HG03175 (cell line): ENCODE measurements around the gene TRRAP.

Source experiments
- ATAC-seq: cut with Tn5 transposase; IDR thresholded peaks from one replicate; pipeline ENCODE4 v1.9.1; 2021; ENCODE audit warnings: mild to moderate bottlenecking, moderate library complexity; ENCODE audit not compliant: unreplicated experiment

The TRRAP gene

DNA sequence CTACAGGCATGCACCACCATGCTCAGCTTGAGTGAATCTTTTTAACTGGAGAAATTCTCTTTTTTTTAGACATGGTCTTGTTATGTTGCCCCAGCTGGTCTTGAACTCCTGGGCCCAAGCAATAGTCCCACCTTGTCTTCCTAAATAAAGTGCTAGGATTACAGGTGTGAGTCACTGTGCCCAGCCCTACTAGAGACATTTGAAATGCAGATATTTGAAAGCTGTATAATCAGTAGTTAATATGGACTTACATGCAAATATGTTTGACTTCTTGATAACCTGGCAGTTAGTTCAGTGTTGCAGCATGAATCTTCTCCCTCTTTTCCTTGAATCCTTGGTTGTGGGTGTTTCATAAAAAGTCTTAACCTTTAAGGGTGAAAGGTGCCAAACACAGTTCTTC, 8.7 kb downstream of the TRRAP start:
- ATAC-seq = no peak

- no peak for ATAC-seq
Measured at GRCh38 chr7:98892609-98893008, 14.3 kb downstream of the TRRAP start.

GRCh38 chr7:98899816-98900215, 21.5 kb downstream of the TRRAP start:
- no peak for ATAC-seq

DNA sequence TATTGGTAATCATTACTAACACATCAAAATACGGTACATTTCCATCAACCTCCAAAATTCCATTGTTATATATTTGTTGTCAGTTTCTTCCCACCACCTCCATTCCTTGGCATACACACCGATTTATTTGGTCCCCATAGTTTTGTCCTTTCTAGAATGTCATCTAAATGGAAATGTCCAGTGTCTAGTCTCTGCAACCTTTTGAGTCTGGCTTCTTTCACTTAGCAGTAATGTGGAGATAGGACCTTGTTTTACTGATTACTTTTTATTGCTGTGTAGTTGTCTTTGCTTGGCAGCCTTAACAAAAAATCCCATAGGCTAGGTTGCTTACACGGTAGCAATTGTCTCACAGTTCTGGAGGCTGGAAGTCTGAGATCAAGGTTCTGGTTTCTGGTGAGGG, 22.5 kb downstream of the TRRAP start:
- no peak for ATAC-seq

DNA sequence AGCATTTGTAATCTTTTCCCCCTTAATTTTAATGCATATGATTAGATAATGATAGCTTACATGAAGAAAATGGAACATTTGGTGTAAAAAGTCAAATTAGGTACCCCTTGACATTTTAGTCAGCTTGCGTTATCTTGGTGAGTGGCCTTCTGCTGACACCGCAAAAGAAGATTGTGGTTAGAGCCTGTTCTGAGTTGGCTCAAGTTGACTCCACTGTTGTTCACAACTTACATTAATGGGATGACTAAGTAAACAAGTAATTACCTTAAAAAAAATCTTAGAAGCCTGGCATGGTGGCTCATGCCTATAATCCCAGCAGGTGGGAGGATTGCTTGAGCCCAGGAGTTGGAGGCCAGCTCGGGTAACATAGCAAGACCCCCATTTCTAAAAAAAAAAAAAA, 24.2 kb downstream of the TRRAP start:
- ATAC-seq = no peak

DNA sequence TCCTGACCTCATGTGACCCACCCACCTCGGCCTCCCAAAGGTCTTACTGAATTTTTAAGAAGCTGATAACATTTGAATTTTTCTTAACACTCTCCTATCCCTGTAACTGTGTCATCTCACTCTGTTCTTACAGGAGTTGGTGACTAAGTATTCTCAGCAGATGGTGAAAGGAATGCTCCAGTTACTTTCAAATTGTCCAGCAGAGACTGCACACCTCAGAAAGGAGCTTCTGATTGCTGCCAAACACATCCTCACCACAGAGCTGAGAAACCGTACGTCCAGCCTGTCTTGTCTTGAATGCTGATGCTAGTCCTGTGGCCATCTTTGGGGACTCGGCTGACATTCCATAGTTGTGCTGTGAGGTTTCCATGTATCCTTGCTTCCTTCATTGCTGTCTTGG, 24.9 kb downstream of the TRRAP start:
- no peak for ATAC-seq

DNA sequence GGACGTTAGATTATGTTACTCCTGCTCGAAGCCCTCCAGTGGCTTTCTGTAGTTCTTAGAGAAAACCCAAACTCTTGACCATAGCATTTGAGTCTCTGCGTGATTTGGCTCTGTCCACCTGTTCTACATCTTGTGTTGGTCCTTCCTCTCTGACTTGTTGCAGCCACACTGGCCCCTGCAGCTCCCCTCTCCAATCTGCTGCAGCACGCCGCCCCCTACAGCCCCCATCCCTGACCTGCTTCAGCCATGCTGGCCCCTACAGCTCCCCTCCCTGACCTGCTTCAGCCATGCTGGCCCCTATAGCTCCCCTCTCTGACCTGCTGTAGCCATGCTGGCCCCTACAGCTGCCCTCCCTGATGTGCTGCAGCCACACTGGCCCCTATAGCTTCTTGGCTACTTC, 29.2 kb downstream of the TRRAP start:
- no peak for ATAC-seq

DNA sequence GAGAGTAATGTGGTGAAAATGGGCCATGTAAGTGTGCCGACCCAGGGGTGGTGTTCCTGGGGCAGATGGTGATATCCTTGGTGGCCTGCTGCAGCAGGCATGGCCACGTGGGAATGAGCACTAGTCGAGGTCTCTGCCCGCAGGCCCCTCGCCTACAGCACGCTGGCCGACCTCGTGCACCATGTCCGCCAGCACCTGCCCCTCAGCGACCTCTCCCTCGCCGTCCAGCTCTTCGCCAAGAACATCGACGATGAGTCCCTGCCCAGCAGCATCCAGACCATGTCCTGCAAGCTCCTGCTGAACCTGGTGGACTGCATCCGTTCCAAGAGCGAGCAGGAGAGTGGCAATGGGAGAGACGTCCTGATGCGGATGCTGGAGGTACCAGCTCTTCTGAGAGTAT, 30.3 kb downstream of the TRRAP start:
- ATAC-seq = no peak

GRCh38 chr7:98909487-98909886, 31.2 kb downstream of the TRRAP start:
- no peak for ATAC-seq

DNA sequence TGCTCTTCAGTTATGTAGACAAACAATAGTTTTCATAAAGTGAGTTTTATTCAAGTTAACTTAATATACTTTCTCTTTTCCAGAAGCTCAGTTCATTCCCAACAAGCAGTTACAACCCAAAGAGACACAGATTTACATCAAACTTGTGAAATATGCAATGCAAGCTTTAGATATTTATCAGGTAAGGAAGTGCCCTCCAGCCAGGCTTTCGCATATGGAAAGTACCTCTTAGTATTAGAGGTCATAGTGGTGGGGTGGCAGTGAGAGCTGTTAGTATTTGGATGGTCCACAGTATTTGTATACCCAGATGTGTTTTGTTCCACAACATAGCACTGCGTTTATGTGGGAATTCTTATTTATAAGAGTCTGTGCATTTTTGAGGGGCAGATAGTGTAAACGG, 32.1 kb downstream of the TRRAP start:
- no peak for ATAC-seq

GRCh38 chr7:98911916-98912315, 33.6 kb downstream of the TRRAP start:
- no peak for ATAC-seq

DNA sequence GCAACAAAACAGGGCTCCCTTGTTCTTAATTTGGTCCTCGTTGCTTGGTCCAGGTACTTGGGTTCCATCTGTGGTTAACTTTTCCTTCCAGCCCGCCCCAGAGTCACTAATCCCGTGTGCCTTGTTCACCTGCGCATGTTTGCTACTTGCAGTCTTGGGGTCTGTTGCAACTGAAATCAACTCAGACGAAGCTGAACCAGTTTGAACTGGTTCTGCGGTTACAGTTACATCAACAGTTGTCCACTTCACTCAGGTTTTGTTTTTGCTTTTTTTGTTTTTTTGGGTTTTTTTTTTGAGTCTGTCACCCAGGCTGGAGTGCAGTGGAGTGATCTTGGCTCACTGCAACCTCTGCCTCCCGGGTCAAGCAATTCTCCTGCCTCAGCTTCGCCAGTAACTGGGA, 34.7 kb downstream of the TRRAP start:
- ATAC-seq = no peak

- ATAC-seq = no peak
Measured at GRCh38 chr7:98913612-98914011, 35.3 kb downstream of the TRRAP start.

DNA sequence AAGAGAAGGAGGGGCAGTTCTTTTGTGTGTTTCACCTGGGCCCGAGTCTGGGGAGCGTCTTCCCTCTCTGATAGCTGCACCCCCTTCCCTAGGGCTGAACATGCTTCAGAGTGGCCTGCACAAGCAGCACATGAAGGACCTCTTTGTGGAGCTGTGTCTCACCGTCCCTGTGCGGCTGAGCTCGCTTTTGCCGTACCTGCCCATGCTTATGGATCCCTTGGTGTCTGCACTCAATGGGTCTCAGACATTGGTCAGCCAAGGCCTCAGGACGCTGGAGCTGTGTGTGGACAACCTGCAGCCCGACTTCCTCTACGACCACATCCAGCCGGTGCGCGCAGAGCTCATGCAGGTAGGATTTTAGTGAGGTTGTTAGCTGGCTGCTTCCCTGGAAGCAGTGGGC, 39.0 kb downstream of the TRRAP start:
- ATAC-seq = no peak

DNA sequence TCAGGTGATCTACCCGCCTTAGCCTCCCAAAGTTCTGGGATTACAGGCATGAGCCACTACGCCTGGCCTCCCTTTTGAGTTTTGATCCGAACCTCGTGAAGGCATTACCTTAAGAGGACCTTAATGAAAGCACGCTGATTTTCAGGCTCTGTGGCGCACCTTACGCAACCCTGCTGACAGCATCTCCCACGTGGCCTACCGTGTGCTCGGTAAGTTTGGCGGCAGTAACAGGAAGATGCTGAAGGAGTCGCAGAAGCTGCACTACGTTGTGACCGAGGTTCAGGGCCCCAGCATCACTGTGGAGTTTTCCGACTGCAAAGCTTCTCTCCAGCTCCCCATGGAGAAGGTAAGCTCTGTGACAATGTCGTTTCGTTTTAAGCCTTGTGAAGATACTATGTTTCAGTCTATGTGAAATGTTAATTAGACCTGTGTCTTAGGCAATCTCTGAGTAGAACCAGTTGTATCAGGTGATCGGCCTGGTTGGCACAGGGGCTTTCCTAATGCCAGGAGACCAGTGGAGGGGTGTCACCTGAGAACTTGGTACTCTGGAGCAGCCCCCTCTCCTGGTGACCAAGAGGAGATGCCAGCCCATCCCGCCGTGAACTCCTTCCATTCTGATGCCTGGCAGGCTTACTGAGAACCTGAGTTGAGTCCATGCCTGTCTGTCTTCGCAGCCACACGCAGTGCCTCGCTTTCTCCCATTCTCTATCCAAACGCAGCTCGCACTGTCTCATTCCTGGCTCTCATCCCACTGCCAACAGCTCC, 43.5 kb downstream of the TRRAP start:
- ATAC-seq = no peak

GRCh38 chr7:98922392-98923187, 44.3 kb downstream of the TRRAP start:
- ATAC-seq = no peak

GRCh38 chr7:98923512-98923911, 45.2 kb downstream of the TRRAP start:
- no peak for ATAC-seq

GRCh38 chr7:98927125-98927524, 48.8 kb downstream of the TRRAP start:
- no peak for ATAC-seq

GRCh38 chr7:98930464-98930863, 52.1 kb downstream of the TRRAP start:
- ATAC-seq = peak; percentile 47

DNA sequence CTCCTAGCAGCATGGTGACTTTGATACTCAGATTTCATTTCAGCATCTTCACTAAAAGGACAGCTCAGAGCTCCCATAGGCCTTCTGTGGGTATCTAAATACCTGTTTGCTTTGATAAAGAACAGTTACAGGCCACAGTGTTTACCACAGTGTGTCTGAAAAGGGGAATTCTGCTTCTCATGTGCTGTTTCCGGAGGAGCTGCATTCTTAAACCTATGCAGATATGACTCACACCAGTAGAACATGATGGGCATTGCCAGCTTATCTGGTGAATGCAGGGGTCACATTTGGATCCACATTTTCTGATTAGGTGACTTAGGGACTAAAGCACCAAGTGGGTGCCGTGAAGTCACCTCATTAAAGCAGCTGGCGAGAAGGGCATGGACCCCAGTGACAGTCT, 52.6 kb downstream of the TRRAP start:
- ATAC-seq = peak; percentile 73

- no peak for ATAC-seq
Measured at GRCh38 chr7:98933321-98933720, 55.0 kb downstream of the TRRAP start.

GRCh38 chr7:98934267-98934666, 55.9 kb downstream of the TRRAP start:
- no peak for ATAC-seq
